IPS DF 6.9 (cell line): ENCODE data around the gene KIF1C.
"Not testable (repeated sequence)": the region's sequence is repeated elsewhere in the genome, so short reads cannot be mapped to it uniquely, and the experiment has no call there.

ENCODE experiments used
- DNase-seq: peaks from one replicate; pipeline ENCODE4 v3.0.0-alpha.2; 2013; ENCODE audit warnings: low read depth, low spot score
- H3K27ac ChIP-seq: one replicate; pipeline ENCODE4 v1.5.1; 2013; ENCODE audit warnings: low read length, control low read depth
- H3K27me3 ChIP-seq: 2 replicates; pipeline ENCODE4 v1.6.1; 2013; ENCODE audit warnings: mild to moderate bottlenecking, low read length; ENCODE audit not compliant: control insufficient read depth, insufficient read depth
- H3K36me3 ChIP-seq: 2 replicates; pipeline ENCODE4 v1.6.1; 2013; ENCODE audit warnings: low read length; ENCODE audit not compliant: control insufficient read depth, insufficient read depth
- H3K4me1 ChIP-seq: 2 replicates; pipeline ENCODE4 v1.6.1; 2013; ENCODE audit warnings: low read length; ENCODE audit not compliant: control insufficient read depth, insufficient read depth
- H3K4me3 ChIP-seq: 2 replicates; pipeline ENCODE4 v1.5.1; 2013; ENCODE audit warnings: mild to moderate bottlenecking, low read length
- H3K9me3 ChIP-seq: 2 replicates; pipeline ENCODE4 v1.6.1; 2013; ENCODE audit warnings: low read length, inconsistent platforms; ENCODE audit not compliant: control insufficient read depth, insufficient read depth
- WGBS: extraction: QIAGEN DNeasy Blood & Tissue Kit; methylation state at CpG from one replicate; pipeline ENCODE4 v1.1.7; 2013; ENCODE audit warnings: mixed read lengths, missing lambda C conversion rate; ENCODE audit not compliant: insufficient read length, insufficient coverage; 5-methylcytosine and 5-hydroxymethylcytosine counted together

The KIF1C gene

DNA sequence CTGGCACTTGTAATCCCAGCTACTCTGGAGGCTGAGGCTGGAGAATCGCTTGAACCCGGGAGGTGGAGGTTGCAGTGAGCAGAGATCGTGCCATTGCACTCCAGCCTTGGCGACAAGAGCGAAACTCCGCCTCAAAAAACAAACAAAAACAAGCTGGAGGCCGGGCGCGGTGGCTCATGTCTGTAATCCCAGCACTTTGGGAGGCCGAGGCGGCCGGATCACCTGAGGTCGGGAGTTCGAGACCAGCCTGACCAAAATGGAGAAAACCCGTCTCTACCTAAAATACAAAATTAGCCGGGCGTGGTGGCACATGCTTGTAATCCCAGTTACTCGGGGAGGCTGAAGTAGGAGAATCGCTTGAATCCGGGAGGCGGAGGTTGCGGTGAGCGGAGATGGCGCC lies 79.5 kb downstream of the KIF1C start:
- not testable (repeated sequence) for H3K27ac ChIP-seq, H3K4me1 ChIP-seq, H3K9me3 ChIP-seq, H3K27me3 ChIP-seq, H3K4me3 ChIP-seq, DNase-seq, H3K36me3 ChIP-seq
- WGBS = no CpG with 5 or more reads among the region's 24 CpGs

DNA sequence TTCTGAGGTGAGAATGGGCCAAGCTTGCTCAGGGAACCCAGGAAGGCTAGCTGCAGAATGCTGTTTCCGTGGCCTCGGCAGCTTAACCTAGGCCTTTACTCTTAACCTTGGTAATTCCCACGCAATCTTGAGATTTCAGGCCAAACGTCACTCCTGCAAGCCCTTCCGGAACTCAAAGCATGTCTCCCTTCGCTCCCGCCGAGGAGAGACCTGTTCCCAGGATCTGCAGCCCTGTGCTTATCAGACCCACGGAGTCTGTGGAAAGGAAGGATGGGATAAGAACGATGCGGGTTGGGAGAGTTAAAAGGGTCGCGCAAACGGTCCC lies 80.0 kb downstream of the KIF1C start:
- H3K4me3 ChIP-seq = no peak overlapping the region
- H3K36me3 ChIP-seq = no peaks in the 10 kb centered on the region
- H3K27me3 ChIP-seq = no peaks in the 10 kb centered on the region
- no peak for DNase-seq
- H3K4me1 ChIP-seq = peaks cover 4% of the 10 kb centered on the region; the same call in 1 of the 2 replicates
- H3K27ac ChIP-seq = no peak overlapping the region
- H3K9me3 ChIP-seq = no peaks in the 10 kb centered on the region
- 100% methylated on average over 5 of the region's 14 CpGs for WGBS
